KMS-11 (cell line): ENCODE data around the gene MAP2K4.

ENCODE experiments used
- H2AFZ ChIP-seq: fragments of 200-600 bp; sonication (generic); 2 replicates; pipeline ENCODE4 v1.6.1; 2016; ENCODE audit warnings: antibody characterized with exemption, mixed run types, low read depth
- H3K27ac ChIP-seq: fragments of 200-600 bp; sonication (generic); 2 replicates; pipeline ENCODE4 v1.6.1; 2016; ENCODE audit warnings: mild to moderate bottlenecking, mixed run types
- H3K27me3 ChIP-seq: fragments of 200-600 bp; sonication (generic); 2 replicates; pipeline ENCODE4 v1.6.1; 2017; ENCODE audit warnings: mild to moderate bottlenecking, low read depth, mixed run types, moderate library complexity; ENCODE audit not compliant: insufficient read depth
- H3K36me3 ChIP-seq: fragments of 200-600 bp; sonication (generic); 2 replicates; pipeline ENCODE4 v1.6.1; 2017; ENCODE audit warnings: mild to moderate bottlenecking, mixed run types; ENCODE audit not compliant: insufficient read depth
- H3K4me1 ChIP-seq: fragments of 200-600 bp; sonication (generic); 2 replicates; pipeline ENCODE4 v1.6.1; 2016; ENCODE audit warnings: mild to moderate bottlenecking, low read depth, mixed run types; ENCODE audit not compliant: poor library complexity, severe bottlenecking
- H3K4me2 ChIP-seq: fragments of 200-600 bp; sonication (generic); 2 replicates; pipeline ENCODE4 v1.7.0; 2016; ENCODE audit warnings: mild to moderate bottlenecking, mixed run types
- H3K4me3 ChIP-seq: fragments of 200-600 bp; sonication (generic); IDR thresholded peaks from 2 replicates; pipeline ENCODE4 v1.6.1; 2017; ENCODE audit warnings: low read depth, low read length, mixed read lengths; ENCODE audit not compliant: insufficient read depth
- H3K79me2 ChIP-seq: fragments of 200-600 bp; sonication (generic); 2 replicates; pipeline ENCODE4 v1.6.1; 2016; ENCODE audit warnings: low read depth, mixed run types; ENCODE audit not compliant: insufficient read depth
- H3K9ac ChIP-seq: fragments of 200-600 bp; sonication (generic); 2 replicates; pipeline ENCODE4 v1.6.1; 2016; ENCODE audit warnings: mild to moderate bottlenecking, mixed run types
- H4K20me1 ChIP-seq: fragments of 200-600 bp; sonication (generic); 2 replicates; pipeline ENCODE4 v1.6.1; 2016; ENCODE audit warnings: mild to moderate bottlenecking, mixed run types; ENCODE audit not compliant: insufficient read depth
- TF ChIP-seq, protein P1 (sequence below): fragments of 200-600 bp; sonication (generic); conservative IDR thresholded peaks from 2 replicates; pipeline ENCODE4 v1.6.1; 2017; ENCODE audit warnings: low read depth, mild to moderate bottlenecking, antibody characterized with exemption, low read length, moderate library complexity, mixed read lengths

The MAP2K4 gene

DNA sequence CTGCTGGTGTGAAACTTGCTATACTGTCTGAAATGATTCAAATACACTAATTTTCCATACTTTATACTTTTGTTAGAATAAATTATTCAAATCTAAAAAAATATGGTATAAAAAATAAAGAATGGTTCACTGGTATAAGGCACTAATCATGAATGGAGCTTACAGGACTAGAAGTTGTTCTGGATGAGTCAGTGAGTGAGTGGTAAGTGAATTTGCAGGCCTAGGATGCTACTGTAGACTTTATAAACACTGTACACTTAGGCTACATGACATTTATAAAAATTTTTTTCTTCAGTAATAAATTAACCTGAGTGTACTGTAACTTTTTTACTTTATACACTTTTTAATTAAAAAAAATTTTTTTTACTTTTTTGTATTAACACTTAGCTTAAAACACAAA lies 95.5 kb downstream of the MAP2K4 start:
- no peaks in the 10 kb centered on the region for H3K79me2 ChIP-seq
- H3K36me3 ChIP-seq: no peaks in the 10 kb centered on the region

GRCh38 chr17:12118617-12119016 lies 97.9 kb downstream of the MAP2K4 start:
- Histone ChIP-seq H3K9ac (no peak overlapping the region), H3K4me1 (no peaks in the 10 kb centered on the region), H3K36me3 (no peaks in the 10 kb centered on the region), H4K20me1 (no peaks in the 10 kb centered on the region), H3K27me3 (no peaks in the 10 kb centered on the region), H3K4me2 (no peak overlapping the region), H2AFZ (no peak overlapping the region), H3K79me2 (no peaks in the 10 kb centered on the region), H3K27ac (no peak overlapping the region), H3K4me3 (no peak overlapping the region)
- TF ChIP-seq, protein P1, sequence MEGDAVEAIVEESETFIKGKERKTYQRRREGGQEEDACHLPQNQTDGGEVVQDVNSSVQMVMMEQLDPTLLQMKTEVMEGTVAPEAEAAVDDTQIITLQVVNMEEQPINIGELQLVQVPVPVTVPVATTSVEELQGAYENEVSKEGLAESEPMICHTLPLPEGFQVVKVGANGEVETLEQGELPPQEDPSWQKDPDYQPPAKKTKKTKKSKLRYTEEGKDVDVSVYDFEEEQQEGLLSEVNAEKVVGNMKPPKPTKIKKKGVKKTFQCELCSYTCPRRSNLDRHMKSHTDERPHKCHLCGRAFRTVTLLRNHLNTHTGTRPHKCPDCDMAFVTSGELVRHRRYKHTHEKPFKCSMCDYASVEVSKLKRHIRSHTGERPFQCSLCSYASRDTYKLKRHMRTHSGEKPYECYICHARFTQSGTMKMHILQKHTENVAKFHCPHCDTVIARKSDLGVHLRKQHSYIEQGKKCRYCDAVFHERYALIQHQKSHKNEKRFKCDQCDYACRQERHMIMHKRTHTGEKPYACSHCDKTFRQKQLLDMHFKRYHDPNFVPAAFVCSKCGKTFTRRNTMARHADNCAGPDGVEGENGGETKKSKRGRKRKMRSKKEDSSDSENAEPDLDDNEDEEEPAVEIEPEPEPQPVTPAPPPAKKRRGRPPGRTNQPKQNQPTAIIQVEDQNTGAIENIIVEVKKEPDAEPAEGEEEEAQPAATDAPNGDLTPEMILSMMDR: no peak

More for the DNA sequence above, 95.5 kb downstream of the MAP2K4 start:
- no peak overlapping the region for H3K9ac ChIP-seq
- no peaks in the 10 kb centered on the region for H4K20me1 ChIP-seq
- no peak overlapping the region for H2AFZ ChIP-seq
- TF ChIP-seq, protein P1: no peak
- no peak overlapping the region for H3K4me2 ChIP-seq
- H3K27me3 ChIP-seq: no peaks in the 10 kb centered on the region
- no peaks in the 10 kb centered on the region for H3K4me1 ChIP-seq
- no peak overlapping the region for H3K4me3 ChIP-seq
- H3K27ac ChIP-seq: no peak overlapping the region

DNA sequence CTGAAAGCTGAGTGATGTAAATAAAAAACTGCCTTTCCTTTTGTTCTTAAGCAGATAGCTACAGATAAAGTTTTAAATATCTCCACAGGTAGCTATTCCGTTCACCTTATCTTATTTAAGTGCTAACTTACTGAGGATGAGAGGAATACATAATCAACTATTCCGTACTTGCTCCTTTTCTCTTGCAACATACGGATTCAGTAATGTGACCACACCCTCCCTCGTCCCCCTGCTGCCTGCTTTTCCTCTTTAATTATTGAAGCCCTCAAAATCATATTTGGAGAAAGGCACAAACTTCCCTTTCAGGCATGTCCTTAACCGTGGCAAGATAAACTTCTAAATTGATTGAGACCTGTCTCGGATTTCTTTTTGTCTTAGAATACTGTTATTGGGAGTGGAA lies 101.4 kb downstream of the MAP2K4 start:
- H2AFZ ChIP-seq: no peak overlapping the region
- no peaks in the 10 kb centered on the region for H4K20me1 ChIP-seq
- no peaks in the 10 kb centered on the region for H3K4me1 ChIP-seq
- H3K9ac ChIP-seq: no peak overlapping the region
- no peak overlapping the region for H3K27ac ChIP-seq
- H3K27me3 ChIP-seq: no peaks in the 10 kb centered on the region
- H3K36me3 ChIP-seq: no peaks in the 10 kb centered on the region
- H3K4me2 ChIP-seq: no peak overlapping the region
- no peak overlapping the region for H3K4me3 ChIP-seq
- TF ChIP-seq, protein P1: no peak
- no peaks in the 10 kb centered on the region for H3K79me2 ChIP-seq

GRCh38 chr17:12127177-12127576 lies 106.5 kb downstream of the MAP2K4 start:
- Histone ChIP-seq H2AFZ (no peak overlapping the region), H3K79me2 (no peaks in the 10 kb centered on the region), H3K27ac (no peak overlapping the region), H3K27me3 (no peaks in the 10 kb centered on the region), H4K20me1 (no peaks in the 10 kb centered on the region), H3K36me3 (no peaks in the 10 kb centered on the region), H3K4me1 (no peaks in the 10 kb centered on the region), H3K4me2 (no peak overlapping the region), H3K4me3 (no peak overlapping the region), H3K9ac (no peak overlapping the region)
- TF ChIP-seq, protein P1: no peak
